ENCODE results near the gene C10orf143.

- TF ChIP-seq, protein P1, sequence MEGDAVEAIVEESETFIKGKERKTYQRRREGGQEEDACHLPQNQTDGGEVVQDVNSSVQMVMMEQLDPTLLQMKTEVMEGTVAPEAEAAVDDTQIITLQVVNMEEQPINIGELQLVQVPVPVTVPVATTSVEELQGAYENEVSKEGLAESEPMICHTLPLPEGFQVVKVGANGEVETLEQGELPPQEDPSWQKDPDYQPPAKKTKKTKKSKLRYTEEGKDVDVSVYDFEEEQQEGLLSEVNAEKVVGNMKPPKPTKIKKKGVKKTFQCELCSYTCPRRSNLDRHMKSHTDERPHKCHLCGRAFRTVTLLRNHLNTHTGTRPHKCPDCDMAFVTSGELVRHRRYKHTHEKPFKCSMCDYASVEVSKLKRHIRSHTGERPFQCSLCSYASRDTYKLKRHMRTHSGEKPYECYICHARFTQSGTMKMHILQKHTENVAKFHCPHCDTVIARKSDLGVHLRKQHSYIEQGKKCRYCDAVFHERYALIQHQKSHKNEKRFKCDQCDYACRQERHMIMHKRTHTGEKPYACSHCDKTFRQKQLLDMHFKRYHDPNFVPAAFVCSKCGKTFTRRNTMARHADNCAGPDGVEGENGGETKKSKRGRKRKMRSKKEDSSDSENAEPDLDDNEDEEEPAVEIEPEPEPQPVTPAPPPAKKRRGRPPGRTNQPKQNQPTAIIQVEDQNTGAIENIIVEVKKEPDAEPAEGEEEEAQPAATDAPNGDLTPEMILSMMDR (IDR thresholded peaks at IDR 0.05): no peak
- TF ChIP-seq POLR2AphosphoS5 (IDR thresholded peaks at IDR 0.05): no peak
These were observed 64.0 kb downstream of the C10orf143 start for GRCh38 chr10:130046591-130046990.
